Right renal pelvis (tissue), 4 donors: Measurements from ENCODE around the gene NCKAP1. TPM values are rescaled to one million over a fixed set of nuclear protein-coding genes. Genes with fewer than 3 reads are reported as not detected.
"Not testable (repeated sequence)": the region's sequence is repeated elsewhere in the genome, so short reads cannot be mapped to it uniquely, and the experiment has no call there.

Source experiments
- DNase-seq, 4 donors: peaks; one replicate each; pipeline ENCODE4 v3.0.0-alpha.2; 2013; ENCODE audit warnings: low read depth in 4 of 4, low spot score in 3 of 4, missing footprints in 1 of 4
- polyA plus RNA-seq, 4 donors: library from polyadenylated mRNA; unstranded; fragments of 120-200 nt; gene quantifications; one replicate each; pipeline ENCODE4 v1.2.1, GENCODE V29; 2013; ENCODE audit not compliant: insufficient read length in 4 of 4

NCKAP1 gene
- 100 to 1,000 TPM; 113 to 148 (median 142) TPM for polyA plus RNA-seq

DNA sequence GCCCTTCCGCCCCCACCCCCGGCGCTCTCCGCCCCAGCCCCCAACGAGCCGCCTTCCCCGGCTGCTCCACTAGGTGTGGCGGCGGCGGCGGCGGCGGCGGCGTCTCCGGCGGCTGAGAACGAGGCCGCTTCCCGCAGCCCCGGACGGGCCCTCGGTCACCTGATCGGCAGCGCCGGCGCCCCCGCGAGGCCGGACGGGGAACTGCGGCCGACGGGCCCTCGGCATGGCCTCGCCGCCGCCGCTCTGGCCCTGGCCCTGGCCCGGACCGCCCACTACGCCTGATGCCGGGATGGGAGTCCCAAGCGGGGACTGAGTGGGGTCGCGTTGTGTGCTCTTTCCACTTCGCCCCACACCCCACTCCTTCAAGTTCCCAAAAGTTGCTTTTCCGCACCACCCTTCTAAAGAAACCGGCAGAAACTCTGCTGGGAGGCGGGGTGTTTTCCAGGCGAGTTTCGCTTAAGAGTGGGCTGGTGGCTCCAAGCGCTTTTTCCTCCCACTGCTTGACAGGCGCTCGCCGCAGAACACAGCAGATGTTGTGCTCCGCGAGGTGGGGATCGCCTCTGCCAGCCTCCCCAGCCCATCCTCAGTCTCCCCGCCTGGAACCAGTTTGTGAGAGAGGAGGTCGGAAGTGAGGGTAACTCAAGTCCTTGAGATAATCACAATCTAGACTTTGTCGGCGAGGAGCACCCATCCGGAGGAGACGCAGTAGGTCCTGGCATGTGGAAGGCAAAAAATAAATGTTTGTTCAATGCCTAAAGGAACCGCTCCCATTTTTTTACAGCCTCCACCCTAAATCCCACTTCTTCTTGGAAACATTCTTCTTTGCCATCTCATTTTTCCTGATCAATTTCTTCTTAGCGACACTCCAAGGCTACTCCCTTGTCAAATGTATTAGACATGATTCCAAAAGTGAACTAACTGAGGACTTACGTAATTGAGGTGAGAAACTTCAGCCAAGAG is at the start of gene NCKAP1:
TSS of gene NCKAP1 (minus strand) at position 117 of the 960 bp plus-strand sequence. CDS start 358 bp downstream, outside the sequence.
- peak; percentile 68 to 79 (median 74) for DNase-seq

DNA sequence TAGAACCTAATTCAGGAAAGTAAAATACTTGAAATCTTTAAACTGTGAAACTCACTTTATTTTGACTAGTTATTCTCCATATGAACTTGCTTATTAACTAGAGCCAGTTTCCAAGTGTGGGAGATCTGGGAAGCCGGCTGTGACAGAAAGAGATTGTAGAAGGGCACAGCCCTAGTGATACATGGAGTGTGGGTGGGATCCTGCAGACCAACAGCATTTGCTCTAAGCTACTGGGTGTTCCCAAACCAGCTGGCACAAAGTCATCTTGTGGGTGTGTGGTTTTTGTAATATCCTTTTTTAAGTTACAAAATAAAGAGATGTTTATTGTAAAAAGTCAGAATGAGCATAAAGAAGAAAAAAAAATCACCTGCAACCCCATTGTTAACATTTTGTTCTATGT is 43.7 kb upstream of the NCKAP1 start:
- DNase-seq = no peak

GRCh38 chr2:183079139-183079775 is 41.0 kb upstream of the NCKAP1 start:
- DNase-seq = no peak

DNA sequence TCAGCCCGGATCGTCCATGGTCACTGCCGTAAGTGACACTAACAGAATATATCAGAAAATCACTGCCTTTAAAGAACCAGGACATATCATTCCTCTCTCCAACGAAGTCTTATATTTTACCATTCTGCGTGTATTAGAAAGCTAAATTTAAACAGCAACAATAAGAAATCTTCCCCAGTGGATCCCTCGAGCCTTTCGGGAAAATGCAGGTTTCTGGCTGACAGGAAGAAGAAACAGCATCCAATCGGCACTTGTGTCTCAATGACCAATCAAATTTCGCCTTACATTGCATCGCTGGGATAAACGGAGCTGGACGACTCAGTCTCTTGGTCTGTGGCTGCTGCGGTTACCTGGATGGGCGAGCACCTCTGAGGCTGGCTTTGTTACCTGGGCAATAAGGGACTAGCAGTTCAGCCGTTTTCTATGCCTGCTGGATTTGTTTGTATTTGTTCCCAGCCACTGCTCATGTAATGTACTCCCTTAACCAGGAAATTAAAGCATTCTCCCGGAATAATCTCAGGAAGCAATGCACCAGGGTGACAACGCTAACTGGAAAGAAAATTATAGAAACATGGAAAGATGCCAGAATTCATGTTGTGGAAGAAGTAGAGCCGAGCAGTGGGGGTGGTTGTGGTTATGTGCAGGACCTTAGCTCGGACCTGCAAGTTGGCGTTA is 40.3 kb upstream of the NCKAP1 start, which contains the start of gene DUSP19:
TSS of gene DUSP19 (plus strand) at position 284 of the 675 bp plus-strand sequence. CDS start at position 471, 187 bp downstream.
- peak; percentile 97 to 98 (median 98) for DNase-seq

- DNase-seq = no peak
Measured at GRCh38 chr2:183078163-183078463, 39.9 kb upstream of the NCKAP1 start.

DNA sequence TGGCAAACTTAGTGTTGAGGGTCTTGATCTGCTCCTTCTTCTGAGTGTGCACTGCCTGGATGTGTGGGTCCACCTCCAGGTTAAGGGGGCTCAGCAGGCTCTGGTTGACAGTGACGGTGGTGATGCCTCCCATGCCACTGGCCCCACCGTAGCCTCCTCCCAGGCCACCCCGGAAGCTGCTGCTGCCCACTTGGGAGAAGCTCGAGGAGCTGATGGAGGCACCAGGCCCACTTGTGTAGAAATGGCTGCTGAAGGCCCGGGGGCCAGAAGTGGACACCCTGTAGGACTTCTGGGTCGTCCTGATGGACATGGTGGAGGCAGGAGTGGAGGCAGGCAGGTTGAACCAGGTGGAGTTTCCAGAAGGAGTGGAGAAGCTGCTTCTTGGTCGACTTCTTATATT is 33.9 kb upstream of the NCKAP1 start:
- no peak for DNase-seq

- DNase-seq = no peak
Measured at GRCh38 chr2:183070942-183071844, 32.9 kb upstream of the NCKAP1 start.

GRCh38 chr2:183069174-183069573 is 30.9 kb upstream of the NCKAP1 start:
- DNase-seq = no peak

DNA sequence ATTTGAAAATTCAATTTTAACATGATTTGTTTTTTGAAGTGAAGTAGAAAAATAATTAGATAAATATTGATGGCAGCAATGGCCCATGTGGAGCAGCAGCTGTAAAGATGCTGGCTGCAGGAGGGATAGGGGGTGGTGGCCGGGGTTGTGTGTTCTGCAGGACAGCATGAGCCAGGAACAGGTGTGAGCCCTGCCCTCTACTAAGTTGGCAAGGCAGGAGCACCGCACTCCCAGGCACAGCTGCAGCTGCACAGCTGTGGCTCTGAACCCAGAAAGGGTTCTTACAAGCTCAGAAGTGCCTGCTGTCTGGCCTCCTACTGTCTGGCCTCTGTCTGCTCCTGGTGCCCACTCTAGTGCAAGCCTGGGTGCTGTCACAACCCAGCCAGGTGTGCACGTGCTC is 30.3 kb upstream of the NCKAP1 start:
- no peak for DNase-seq

DNA sequence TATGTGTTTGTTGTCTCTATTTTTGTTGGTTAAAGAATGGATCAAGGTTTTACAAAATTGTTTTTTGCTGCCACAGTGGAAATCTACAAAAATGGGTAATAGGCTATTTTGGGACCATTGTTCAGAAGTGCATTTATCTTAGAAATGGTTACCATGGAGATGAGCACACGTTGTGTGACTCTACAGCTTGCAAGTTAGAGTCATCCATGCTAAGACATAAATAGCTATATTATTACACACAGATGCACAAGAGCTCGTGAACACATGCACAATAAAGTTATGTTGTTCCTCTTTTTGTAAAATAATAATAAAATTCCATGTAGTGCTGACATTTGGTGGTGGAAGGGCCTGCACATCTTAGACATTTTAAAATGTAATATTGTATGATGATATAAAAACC is 24.8 kb upstream of the NCKAP1 start:
- DNase-seq = no peak

GRCh38 chr2:183060571-183061231 is 22.4 kb upstream of the NCKAP1 start:
- no peak for DNase-seq

GRCh38 chr2:183059561-183059960 is 21.3 kb upstream of the NCKAP1 start:
- no peak for DNase-seq

- no peak for DNase-seq
Measured at GRCh38 chr2:183057333-183057985, 19.2 kb upstream of the NCKAP1 start.

- no peak for DNase-seq
Measured at GRCh38 chr2:183049420-183049819, 11.2 kb upstream of the NCKAP1 start.

- DNase-seq = not testable (repeated sequence)
Measured at GRCh38 chr2:183047486-183048125, 9.3 kb upstream of the NCKAP1 start.

GRCh38 chr2:183043580-183043979 is 5.3 kb upstream of the NCKAP1 start:
- not testable (repeated sequence) for DNase-seq

- DNase-seq = no peak
Measured at GRCh38 chr2:183040604-183041003, 2.3 kb upstream of the NCKAP1 start.

GRCh38 chr2:183037553-183038340 is 510 bp downstream of the NCKAP1 start:
- peak; percentile 31 to 45 (median 40) for DNase-seq
